Immature natural killer cell (primary cell): ENCODE measurements around the gene PWP2. TPM values are rescaled to one million over a fixed set of nuclear protein-coding genes. Genes with fewer than 3 reads are reported as not detected.
"Not testable (repeated sequence)": the region's sequence is repeated elsewhere in the genome, so short reads cannot be mapped to it uniquely, and the experiment has no call there.

Source experiments
- DNase-seq, 3 donors: peaks; one replicate each; pipeline ENCODE4 v3.0.0; 2022; ENCODE audit warnings: mixed read lengths in 1 of 3
- H3K27ac Mint-ChIP-seq, 6 donors: one replicate each; pipeline ENCODE4 v1.8.0; 2020; ENCODE audit warnings: mixed read lengths in 6 of 6, mild to moderate bottlenecking in 5 of 6, inconsistent platforms in 4 of 6, moderate library complexity in 3 of 6
- H3K27me3 Mint-ChIP-seq, 3 donors: one replicate each; pipeline ENCODE4 v1.8.0; 2020 to 2021; ENCODE audit warnings: low read depth in 3 of 3, mild to moderate bottlenecking in 3 of 3, mixed read lengths in 3 of 3, moderate library complexity in 3 of 3, inconsistent platforms in 1 of 3
- H3K36me3 Mint-ChIP-seq, 3 donors: one replicate each; pipeline ENCODE4 v1.8.0; 2020; ENCODE audit warnings: mixed read lengths in 3 of 3, inconsistent platforms in 2 of 3, mild to moderate bottlenecking in 2 of 3
- H3K4me1 Mint-ChIP-seq, 2 donors: one replicate each; pipeline ENCODE4 v1.8.0; 2020; ENCODE audit warnings: inconsistent platforms in 2 of 2, mild to moderate bottlenecking in 2 of 2, mixed read lengths in 2 of 2, moderate library complexity in 1 of 2
- H3K4me3 Mint-ChIP-seq, 5 donors: one replicate each; pipeline ENCODE4 v1.8.0; 2020; ENCODE audit warnings: mild to moderate bottlenecking in 5 of 5, mixed read lengths in 5 of 5, inconsistent platforms in 3 of 5, moderate library complexity in 3 of 5
- H3K9me3 Mint-ChIP-seq, 6 donors: one replicate each; pipeline ENCODE4 v1.8.0; 2020; ENCODE audit warnings: mild to moderate bottlenecking in 6 of 6, mixed read lengths in 6 of 6, inconsistent platforms in 4 of 6, moderate library complexity in 3 of 6
- polyA plus RNA-seq, 3 donors: library from polyadenylated mRNA; unstranded; fragments of 300-500 nt; fragmentation: Illumina TruSeq; gene quantifications; one replicate each; pipeline ENCODE4 v1.2.3, GENCODE V29; 2021

PWP2 gene
- polyA plus RNA-seq, 3 donors from 2014 or later, result 0.63 to 23.8 (median 7.4) TPM

GRCh38 chr21:44086636-44087425 lies 20.4 kb upstream of the PWP2 start:
- peak overlapping the region; percentile 84 to 96 (median 92) for H3K4me3 Mint-ChIP-seq
- H3K27ac Mint-ChIP-seq, result peak overlapping the region; percentile 99 to 100 (median 99)
- peaks cover 89 to 92% of the 10 kb centered on the region in 2 donors for H3K4me1 Mint-ChIP-seq
- peaks cover 53 to 66% (median 53%) of the 10 kb centered on the region in 3 donors for H3K27me3 Mint-ChIP-seq
- no peak for DNase-seq
- H3K36me3 Mint-ChIP-seq, result peaks cover 40 to 72% (median 45%) of the 10 kb centered on the region in 3 donors
- H3K9me3 Mint-ChIP-seq, result no peaks in the 10 kb centered on the region

- peak overlapping the region; percentile 84 to 96 (median 92) for H3K4me3 Mint-ChIP-seq
- H3K36me3 Mint-ChIP-seq, result peaks cover 43 to 71% (median 49%) of the 10 kb centered on the region in 3 donors
- H3K9me3 Mint-ChIP-seq, result no peaks in the 10 kb centered on the region
- peak overlapping the region; percentile 99 to 100 (median 99) for H3K27ac Mint-ChIP-seq
- H3K27me3 Mint-ChIP-seq, result peaks cover 48 to 58% (median 51%) of the 10 kb centered on the region in 3 donors
- DNase-seq, result peak; percentile 74 to 78 (median 78)
- H3K4me1 Mint-ChIP-seq, result peaks cover 87 to 92% of the 10 kb centered on the region in 2 donors
These were observed 19.5 kb upstream of the PWP2 start for GRCh38 chr21:44087426-44088400.

DNA sequence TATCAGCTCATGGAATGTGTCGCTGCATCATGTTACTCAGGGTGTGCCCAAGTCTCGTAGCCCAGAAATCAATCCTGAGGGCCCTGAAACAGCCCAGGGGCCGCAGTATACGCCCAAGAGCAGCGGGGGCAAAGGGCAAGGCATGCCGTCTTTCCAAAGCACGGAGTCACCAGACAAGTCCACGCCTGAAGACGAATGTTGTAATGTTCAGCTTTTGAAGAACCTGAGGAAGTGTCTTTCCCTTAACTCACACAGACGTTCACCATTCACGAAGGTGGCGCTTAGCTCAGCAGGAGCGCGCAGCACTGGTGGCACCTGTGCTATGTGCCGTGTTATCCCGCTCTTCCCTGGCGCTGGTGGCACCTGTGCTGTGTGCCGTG lies 18.8 kb upstream of the PWP2 start:
- no peak for DNase-seq
- H3K4me1 Mint-ChIP-seq, result peaks cover 80 to 85% of the 10 kb centered on the region in 2 donors
- H3K27ac Mint-ChIP-seq, result peak overlapping the region; percentile 99 to 100 (median 99)

DNA sequence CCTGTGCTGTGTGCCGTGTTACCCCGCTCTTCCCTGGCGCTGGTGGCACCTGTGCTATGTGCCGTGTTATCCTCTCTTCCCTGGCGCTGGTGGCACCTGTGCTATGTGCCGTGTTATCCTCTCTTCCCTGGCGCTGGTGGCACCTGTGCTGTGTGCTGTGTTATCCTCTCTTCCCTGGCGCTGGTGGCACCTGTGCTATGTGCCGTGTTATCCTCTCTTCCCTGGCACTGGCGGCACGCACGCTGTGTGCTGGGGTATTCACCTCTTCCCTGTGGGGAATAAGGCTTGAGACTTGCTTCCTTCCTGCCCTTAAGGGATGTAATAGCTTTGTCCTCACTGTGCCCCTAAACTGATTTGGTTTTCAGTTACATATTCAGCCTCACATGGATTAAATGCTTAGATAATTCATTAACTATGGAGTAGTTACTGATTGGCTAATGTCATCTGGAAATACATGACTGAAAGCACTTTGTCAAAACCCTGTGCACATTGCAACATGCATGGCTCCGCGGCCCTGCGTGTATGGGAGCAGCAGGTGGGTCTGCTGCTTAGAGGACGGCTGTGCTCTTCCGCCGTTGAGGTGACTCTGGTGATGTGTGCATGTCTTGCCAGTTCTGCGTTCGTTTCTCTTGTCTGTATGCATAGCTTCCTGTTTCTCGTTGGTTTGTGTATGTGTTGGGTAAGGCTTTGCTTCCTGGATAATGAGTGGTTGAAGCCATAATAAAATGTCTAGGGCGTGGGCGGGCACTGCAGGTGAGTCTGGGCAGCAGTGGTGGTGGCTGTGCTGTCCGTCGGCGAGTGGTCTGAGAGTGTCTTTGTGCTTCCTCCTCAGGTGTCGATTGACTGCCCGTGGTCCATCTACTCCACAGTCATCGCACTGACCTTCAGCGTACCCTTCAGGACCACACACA lies 17.9 kb upstream of the PWP2 start:
- Mint-ChIP-seq H3K27me3 (peaks cover 36 to 50% (median 39%) of the 10 kb centered on the region in 3 donors), H3K36me3 (peaks cover 48 to 69% (median 55%) of the 10 kb centered on the region in 3 donors), H3K27ac (peak overlapping the region; percentile 99 to 100 (median 99)), H3K9me3 (no peaks in the 10 kb centered on the region), H3K4me1 (peaks cover 78 to 84% of the 10 kb centered on the region in 2 donors), H3K4me3 (peak overlapping the region; percentile 84 to 96 (median 92))
- peak; percentile 67 to 77 (median 77) for DNase-seq

More for the DNA sequence above, 18.8 kb upstream of the PWP2 start:
- Mint-ChIP-seq H3K27me3 (peaks cover 41 to 54% (median 47%) of the 10 kb centered on the region in 3 donors), H3K9me3 (no peaks in the 10 kb centered on the region), H3K36me3 (peaks cover 42 to 67% (median 49%) of the 10 kb centered on the region in 3 donors), H3K4me3 (peak overlapping the region; percentile 84 to 96 (median 92))

- Mint-ChIP-seq H3K9me3 (no peaks in the 10 kb centered on the region), H3K4me3 (peak overlapping the region; percentile 84 to 96 (median 92)), H3K27me3 (peaks cover 26 to 40% (median 32%) of the 10 kb centered on the region in 3 donors), H3K4me1 (peaks cover 72 to 78% of the 10 kb centered on the region in 2 donors), H3K36me3 (peaks cover 47 to 65% (median 50%) of the 10 kb centered on the region in 3 donors), H3K27ac (peak overlapping the region; percentile 99 to 100 (median 99))
- DNase-seq, result peak in 1 of 3 donors; percentile 14
These were observed 16.9 kb upstream of the PWP2 start for GRCh38 chr21:44090325-44090724.

DNA sequence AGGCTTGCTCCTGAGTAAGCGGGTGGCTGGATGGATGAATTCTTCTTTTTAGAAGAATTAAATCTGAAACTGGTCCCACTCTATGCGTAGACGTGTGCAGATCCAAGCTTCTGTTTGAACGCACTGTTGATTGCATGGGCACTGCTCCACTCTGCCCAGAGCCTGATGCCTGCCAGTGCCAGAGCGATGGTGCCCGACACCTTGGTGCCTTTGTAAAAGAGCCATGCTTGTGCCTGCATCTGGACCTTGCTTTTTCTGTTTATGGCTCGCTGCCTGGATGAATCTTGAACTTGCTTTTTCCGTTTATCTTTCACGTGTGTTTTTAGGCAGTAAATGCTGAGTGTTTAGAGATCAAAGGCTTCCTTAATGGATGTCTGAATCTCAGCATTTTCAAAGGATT lies 15.0 kb upstream of the PWP2 start:
- H3K4me3 Mint-ChIP-seq, result peak overlapping the region in 1 of 5 donors; percentile 53

GRCh38 chr21:44093761-44094160 lies 13.4 kb upstream of the PWP2 start:
- H3K27me3 Mint-ChIP-seq, result peaks cover 8 to 14% (median 12%) of the 10 kb centered on the region in 3 donors
- peaks cover 31 to 42% (median 33%) of the 10 kb centered on the region in 3 donors for H3K36me3 Mint-ChIP-seq
- no peaks in the 10 kb centered on the region for H3K9me3 Mint-ChIP-seq
- no peak overlapping the region for H3K4me3 Mint-ChIP-seq
- DNase-seq, result no peak
- H3K4me1 Mint-ChIP-seq, result peaks cover 37 to 44% of the 10 kb centered on the region in 2 donors
- peak overlapping the region; percentile 75 to 84 (median 79) for H3K27ac Mint-ChIP-seq

More for the DNA sequence above, 15.0 kb upstream of the PWP2 start:
- Mint-ChIP-seq H3K27me3 (peaks cover 16 to 26% (median 25%) of the 10 kb centered on the region in 3 donors), H3K4me1 (peaks cover 53 to 59% of the 10 kb centered on the region in 2 donors), H3K36me3 (peaks cover 41 to 54% (median 44%) of the 10 kb centered on the region in 3 donors), H3K27ac (peak overlapping the region; percentile 44 to 88 (median 75)), H3K9me3 (no peaks in the 10 kb centered on the region)
- no peak for DNase-seq

GRCh38 chr21:44094832-44095231 lies 12.4 kb upstream of the PWP2 start:
- Mint-ChIP-seq H3K9me3 (no peaks in the 10 kb centered on the region), H3K4me1 (peaks cover 27 to 33% of the 10 kb centered on the region in 2 donors), H3K27ac (peak overlapping the region; percentile 75 to 84 (median 79)), H3K27me3 (peaks cover 2 to 8% (median 3%) of the 10 kb centered on the region in 3 donors), H3K36me3 (peaks cover 22 to 31% (median 22%) of the 10 kb centered on the region in 3 donors), H3K4me3 (no peak overlapping the region)
- no peak for DNase-seq

GRCh38 chr21:44098507-44098906 lies 8.7 kb upstream of the PWP2 start:
- H3K27ac Mint-ChIP-seq, H3K4me3 Mint-ChIP-seq, H3K9me3 Mint-ChIP-seq, H3K27me3 Mint-ChIP-seq, DNase-seq: not testable (repeated sequence)
- H3K36me3 Mint-ChIP-seq, result peaks cover 10 to 11% (median 11%) of the 10 kb centered on the region in 3 donors
- peaks cover 10 to 12% of the 10 kb centered on the region in 2 donors for H3K4me1 Mint-ChIP-seq

DNA sequence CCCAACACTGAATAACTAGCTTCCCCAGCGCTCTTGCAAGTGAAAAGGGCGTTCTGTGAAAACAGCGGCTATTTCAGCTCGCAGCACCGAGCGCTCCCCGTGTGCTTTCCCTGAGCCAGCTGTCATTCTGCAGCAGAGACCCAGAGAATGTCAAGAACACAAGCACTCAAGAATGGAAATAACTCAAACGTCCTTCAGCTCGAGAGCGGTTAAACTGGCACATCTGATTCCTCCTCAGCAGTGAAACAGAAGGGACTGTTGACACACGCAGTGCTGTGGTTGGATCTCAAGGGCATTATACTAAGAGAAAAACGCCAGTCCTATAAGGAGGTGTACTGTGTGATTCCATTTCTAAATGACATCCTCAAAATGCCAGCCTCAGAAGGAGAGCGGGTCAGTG lies 8.2 kb upstream of the PWP2 start:
- DNase-seq, H3K36me3 Mint-ChIP-seq, H3K4me1 Mint-ChIP-seq, H3K9me3 Mint-ChIP-seq, H3K27me3 Mint-ChIP-seq, H3K27ac Mint-ChIP-seq, H3K4me3 Mint-ChIP-seq: not testable (repeated sequence)

GRCh38 chr21:44107589-44107988 lies 390 bp downstream of the PWP2 start:
- DNase-seq, H3K36me3 Mint-ChIP-seq, H3K4me1 Mint-ChIP-seq: not testable (repeated sequence)

DNA sequence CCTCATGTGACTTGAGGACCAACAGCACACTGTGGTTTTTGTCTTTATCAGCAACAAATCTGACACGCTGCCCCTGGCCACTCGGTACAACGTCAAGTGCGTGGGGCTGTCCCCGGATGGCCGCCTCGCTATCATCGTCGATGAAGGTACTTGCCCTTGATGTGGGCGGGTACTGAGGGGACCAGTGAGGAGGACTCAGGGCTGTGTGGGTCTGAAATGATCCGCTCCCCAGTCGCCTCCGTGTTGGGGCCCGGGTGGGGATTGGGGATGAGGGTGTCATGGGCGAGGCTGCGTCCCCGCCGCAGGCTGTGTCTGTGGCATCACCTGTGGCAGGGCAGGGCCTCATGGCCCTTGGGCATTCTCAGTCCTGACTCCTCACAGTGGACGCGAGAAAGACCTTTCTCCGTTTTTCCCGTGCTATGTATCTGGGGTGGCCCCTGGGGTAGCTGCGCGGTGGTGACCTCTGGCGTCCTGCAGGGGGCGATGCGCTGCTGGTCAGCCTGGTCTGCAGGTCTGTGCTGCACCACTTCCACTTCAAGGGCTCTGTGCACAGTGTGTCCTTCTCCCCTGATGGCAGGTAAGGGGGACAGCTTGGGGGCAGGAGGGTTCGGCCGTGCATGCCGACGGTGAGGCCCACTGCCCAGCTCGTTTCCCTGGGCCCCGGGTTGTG lies 6.6 kb downstream of the PWP2 start:
- not testable (repeated sequence) for DNase-seq, H3K36me3 Mint-ChIP-seq, H3K4me1 Mint-ChIP-seq, H3K9me3 Mint-ChIP-seq, H3K27me3 Mint-ChIP-seq, H3K4me3 Mint-ChIP-seq, H3K27ac Mint-ChIP-seq

More at GRCh38 chr21:44107589-44107988, 390 bp downstream of the PWP2 start:
- H3K9me3 Mint-ChIP-seq, H3K4me3 Mint-ChIP-seq, H3K27me3 Mint-ChIP-seq, H3K27ac Mint-ChIP-seq: not testable (repeated sequence)
